Parathyroid adenoma (tissue), 2 donors: ENCODE data around the gene MAGEF1.

ENCODE experiments used
- H2AFZ ChIP-seq: fragments of 300-600 bp; sonication (generic); one replicate; pipeline ENCODE4 v1.7.0; 2017; ENCODE audit warnings: antibody characterized with exemption, mild to moderate bottlenecking
- H3K27ac ChIP-seq: fragments of 300-600 bp; sonication (generic); one replicate; pipeline ENCODE4 v1.7.0; 2017
- H3K27me3 ChIP-seq: fragments of 300-600 bp; sonication (generic); one replicate; pipeline ENCODE4 v1.7.0; 2017; ENCODE audit warnings: low read length; ENCODE audit not compliant: control insufficient read depth, insufficient read depth
- H3K36me3 ChIP-seq: fragments of 300-600 bp; sonication (generic); one replicate; pipeline ENCODE4 v1.7.0; 2017; ENCODE audit warnings: low read length; ENCODE audit not compliant: control insufficient read depth, insufficient read depth
- H3K4me1 ChIP-seq: fragments of 300-600 bp; sonication (generic); one replicate; pipeline ENCODE4 v1.7.0; 2017; ENCODE audit warnings: control low read depth
- H3K4me2 ChIP-seq: fragments of 300-600 bp; sonication (generic); one replicate; pipeline ENCODE4 v1.7.0; 2017; ENCODE audit warnings: low read length
- H3K4me3 ChIP-seq: fragments of 300-600 bp; sonication (generic); one replicate; pipeline ENCODE4 v1.7.0; 2017; ENCODE audit warnings: low read depth, low read length
- H3K79me2 ChIP-seq: fragments of 300-600 bp; sonication (generic); one replicate; pipeline ENCODE4 v1.7.0; 2017; ENCODE audit warnings: control low read depth
- H3K9ac ChIP-seq: fragments of 300-600 bp; sonication (generic); one replicate; pipeline ENCODE4 v1.7.0; 2017; ENCODE audit warnings: mild to moderate bottlenecking
- H3K9me3 ChIP-seq: fragments of 300-600 bp; sonication (generic); one replicate; pipeline ENCODE4 v1.7.0; 2017; ENCODE audit warnings: low read length; ENCODE audit not compliant: control insufficient read depth
- TF ChIP-seq, protein P1 (sequence below): fragments of 300-600 bp; sonication (generic); IDR thresholded peaks from one replicate; pipeline ENCODE4 v1.7.0; 2017; ENCODE audit warnings: antibody characterized with exemption, mild to moderate bottlenecking
- donor health status: primary hyperparathyroidism.

MAGEF1 gene

GRCh38 chr3:184713040-184713355 is 1.1 kb upstream of the MAGEF1 start:
- no peak overlapping the region for H3K27ac ChIP-seq
- no peaks in the 10 kb centered on the region for H3K79me2 ChIP-seq
- H3K9ac ChIP-seq = no peak overlapping the region
- H3K4me3 ChIP-seq = no peak overlapping the region
- H3K4me2 ChIP-seq = no peak overlapping the region
- no peaks in the 10 kb centered on the region for H3K36me3 ChIP-seq
- peaks cover 5% of the 10 kb centered on the region for H3K4me1 ChIP-seq
- no peaks in the 10 kb centered on the region for H3K27me3 ChIP-seq
- H3K9me3 ChIP-seq = no peaks in the 10 kb centered on the region
- TF ChIP-seq, protein P1, sequence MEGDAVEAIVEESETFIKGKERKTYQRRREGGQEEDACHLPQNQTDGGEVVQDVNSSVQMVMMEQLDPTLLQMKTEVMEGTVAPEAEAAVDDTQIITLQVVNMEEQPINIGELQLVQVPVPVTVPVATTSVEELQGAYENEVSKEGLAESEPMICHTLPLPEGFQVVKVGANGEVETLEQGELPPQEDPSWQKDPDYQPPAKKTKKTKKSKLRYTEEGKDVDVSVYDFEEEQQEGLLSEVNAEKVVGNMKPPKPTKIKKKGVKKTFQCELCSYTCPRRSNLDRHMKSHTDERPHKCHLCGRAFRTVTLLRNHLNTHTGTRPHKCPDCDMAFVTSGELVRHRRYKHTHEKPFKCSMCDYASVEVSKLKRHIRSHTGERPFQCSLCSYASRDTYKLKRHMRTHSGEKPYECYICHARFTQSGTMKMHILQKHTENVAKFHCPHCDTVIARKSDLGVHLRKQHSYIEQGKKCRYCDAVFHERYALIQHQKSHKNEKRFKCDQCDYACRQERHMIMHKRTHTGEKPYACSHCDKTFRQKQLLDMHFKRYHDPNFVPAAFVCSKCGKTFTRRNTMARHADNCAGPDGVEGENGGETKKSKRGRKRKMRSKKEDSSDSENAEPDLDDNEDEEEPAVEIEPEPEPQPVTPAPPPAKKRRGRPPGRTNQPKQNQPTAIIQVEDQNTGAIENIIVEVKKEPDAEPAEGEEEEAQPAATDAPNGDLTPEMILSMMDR = no peak
- H2AFZ ChIP-seq = no peak overlapping the region

DNA sequence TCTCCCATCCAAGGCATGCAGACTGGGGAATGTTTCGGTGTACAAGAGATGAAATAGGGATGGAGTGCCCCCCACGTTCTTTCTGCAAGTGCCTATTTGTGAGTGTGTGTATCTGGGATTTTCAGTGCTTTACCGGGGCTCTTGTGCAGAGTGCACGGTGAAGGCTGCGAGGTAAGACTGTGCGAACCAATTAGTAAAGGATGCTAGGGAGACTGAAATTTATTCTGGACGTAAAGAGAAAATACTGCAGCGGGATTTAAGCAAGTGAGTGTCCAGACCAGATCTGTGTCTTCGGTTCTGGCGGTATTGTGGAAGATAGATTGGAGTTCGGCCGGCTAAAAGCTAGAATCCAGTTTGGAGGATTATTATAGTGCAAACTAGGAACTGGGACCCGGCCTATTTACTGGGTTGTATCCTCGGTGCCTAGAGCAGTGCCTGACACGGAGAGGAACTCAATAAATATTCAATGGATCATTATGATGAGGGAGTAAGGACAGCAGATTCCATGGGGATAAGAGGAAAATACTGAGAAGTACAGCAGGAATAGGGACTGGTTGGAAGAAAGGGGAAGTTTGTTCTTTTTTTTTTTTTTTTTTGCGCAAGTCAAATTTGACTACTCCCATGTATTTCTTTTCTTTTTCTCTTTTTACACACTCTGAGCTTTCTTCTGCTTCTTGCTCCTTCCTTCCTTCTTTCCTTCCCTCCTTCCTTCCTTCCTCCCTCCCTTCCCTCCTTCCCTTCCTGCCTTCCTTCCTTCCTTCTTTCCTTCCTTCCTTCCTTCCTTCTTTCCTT is 580 bp upstream of the MAGEF1 start:
- Histone ChIP-seq H3K27ac (peak overlapping the region; percentile 88), H3K79me2 (peaks cover 5% of the 10 kb centered on the region), H3K4me2 (peak overlapping the region; percentile 79), H3K27me3 (no peaks in the 10 kb centered on the region), H2AFZ (peak overlapping the region; percentile 100), H3K9ac (no peak overlapping the region), H3K4me3 (peak overlapping the region; percentile 72), H3K9me3 (no peaks in the 10 kb centered on the region), H3K36me3 (no peaks in the 10 kb centered on the region), H3K4me1 (peaks cover 5% of the 10 kb centered on the region)
- TF ChIP-seq, protein P1 = no peak

DNA sequence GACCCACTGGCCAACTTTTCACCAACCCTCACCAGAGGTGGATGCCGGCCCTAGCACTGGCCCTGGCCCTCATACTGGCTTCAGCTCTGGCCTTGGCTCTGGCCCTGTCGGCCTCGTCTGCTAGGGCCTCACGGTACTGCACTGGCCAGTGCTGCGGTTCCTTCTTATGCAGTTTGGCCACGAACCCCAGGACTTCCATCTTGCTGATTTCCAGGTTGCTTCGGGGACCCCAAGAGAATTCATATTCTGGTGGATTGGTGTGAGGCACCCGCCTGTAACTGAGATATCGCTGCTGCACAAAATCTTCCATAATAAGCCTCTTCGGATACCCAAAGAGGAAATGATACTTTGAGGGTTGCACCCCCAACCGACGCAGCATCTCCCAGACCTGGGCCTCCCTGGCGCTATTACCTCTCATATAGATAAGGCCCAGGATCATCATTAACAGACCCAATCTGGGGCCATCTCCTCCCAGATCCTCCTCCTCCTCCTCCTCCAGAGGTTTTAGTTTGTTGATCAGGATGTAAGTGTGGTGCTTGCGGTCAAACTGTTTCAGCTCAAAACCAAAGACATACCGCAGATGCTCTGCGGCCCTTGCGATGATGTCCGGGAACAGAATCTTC is 883 bp downstream of the MAGEF1 start:
- Histone ChIP-seq H2AFZ (peak overlapping the region; percentile 100), H3K4me2 (peak overlapping the region; percentile 79), H3K79me2 (peaks cover 14% of the 10 kb centered on the region), H3K27ac (peak overlapping the region; percentile 88), H3K9ac (peak overlapping the region; percentile 90), H3K36me3 (no peaks in the 10 kb centered on the region), H3K4me3 (peak overlapping the region; percentile 72), H3K27me3 (no peaks in the 10 kb centered on the region), H3K9me3 (no peaks in the 10 kb centered on the region), H3K4me1 (peaks cover 5% of the 10 kb centered on the region)
- TF ChIP-seq, protein P1 = no peak

GRCh38 chr3:184703657-184704056 is 8.2 kb downstream of the MAGEF1 start:
- TF ChIP-seq, protein P1 = no peak
- H3K9me3 ChIP-seq = no peaks in the 10 kb centered on the region
- H3K27me3 ChIP-seq = no peaks in the 10 kb centered on the region
- H3K4me3 ChIP-seq = no peak overlapping the region
- no peaks in the 10 kb centered on the region for H3K36me3 ChIP-seq
- no peaks in the 10 kb centered on the region for H3K4me1 ChIP-seq
- H3K9ac ChIP-seq = no peak overlapping the region
- no peak overlapping the region for H3K4me2 ChIP-seq
- H3K79me2 ChIP-seq = peaks cover 14% of the 10 kb centered on the region
- no peak overlapping the region for H3K27ac ChIP-seq
- no peak overlapping the region for H2AFZ ChIP-seq
